ENCODE measurements around the gene HSPA4L.

The HSPA4L gene

DNA sequence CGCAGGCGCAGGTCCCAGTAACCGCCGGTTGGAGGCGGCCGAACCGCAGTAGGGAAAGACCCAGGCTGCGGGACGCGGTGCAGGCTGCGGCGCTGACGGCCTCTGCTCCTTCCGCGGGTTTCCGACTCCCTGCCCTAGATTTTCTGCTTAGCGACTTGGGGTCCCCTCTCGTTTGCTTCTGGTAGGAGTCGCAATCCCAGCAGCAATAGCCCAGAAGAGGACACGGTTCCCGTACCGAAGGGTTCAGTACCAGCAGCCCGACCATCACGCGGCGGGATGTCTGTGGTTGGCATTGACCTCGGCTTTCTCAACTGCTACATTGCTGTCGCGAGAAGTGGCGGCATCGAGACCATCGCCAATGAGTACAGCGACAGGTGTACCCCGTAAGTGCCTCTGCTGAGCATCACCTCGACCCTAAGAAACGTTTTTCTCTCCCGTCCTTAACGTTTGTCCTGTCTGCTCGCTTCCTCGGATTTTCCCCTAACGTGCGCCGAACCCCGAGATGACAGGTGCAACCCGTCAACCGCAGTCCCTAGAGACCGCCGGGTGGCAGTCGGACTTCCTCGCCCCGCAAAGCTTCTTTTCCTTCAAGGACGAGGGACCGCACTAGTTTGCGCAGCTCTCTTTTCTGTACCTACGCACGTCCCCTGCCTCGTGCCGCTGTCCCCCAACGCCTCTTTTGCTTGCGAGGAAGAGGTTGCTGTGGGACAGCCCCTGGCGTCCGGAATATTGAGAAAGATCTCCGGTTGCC is at the start of gene HSPA4L:
Gene HSPA4L, plus strand, starts transcription at position 48 of the 751 bp plus-strand sequence. Its CDS starts 229 bp downstream, at position 277.
- no peak for DNase-seq

DNA sequence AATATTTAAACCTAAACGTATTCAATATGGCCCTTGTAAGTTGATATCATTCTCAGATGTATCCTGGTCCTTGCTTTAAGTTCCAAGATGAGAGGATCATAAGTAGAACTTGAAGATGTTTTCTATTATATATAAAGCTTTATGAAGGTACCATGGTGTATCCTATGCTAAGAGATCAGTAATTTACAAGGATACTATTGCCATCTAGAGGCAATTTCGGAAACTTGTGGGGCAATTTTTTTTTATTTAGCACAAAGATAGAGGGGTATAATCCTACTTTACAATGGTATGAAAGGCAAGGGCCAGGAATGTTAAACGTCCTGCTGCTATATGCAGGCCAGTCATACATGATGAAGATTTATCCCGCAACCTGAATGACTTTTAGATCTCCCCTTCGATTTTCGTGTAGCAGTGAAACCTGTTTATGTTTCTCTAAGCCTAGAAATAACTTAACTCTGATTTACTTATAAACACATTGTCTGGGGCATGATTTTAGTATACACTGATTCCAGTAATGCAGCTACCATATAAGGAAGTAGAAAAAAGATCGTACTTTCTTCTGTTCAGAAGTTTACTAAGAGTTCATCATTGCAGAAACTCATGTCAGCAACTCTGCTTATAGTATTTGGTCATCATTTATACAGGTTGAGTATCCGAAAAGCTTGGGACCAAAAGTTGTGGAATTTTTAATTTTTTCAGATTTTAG is 49.3 kb upstream of the HSPA4L start:
- DNase-seq, result no peak

DNA sequence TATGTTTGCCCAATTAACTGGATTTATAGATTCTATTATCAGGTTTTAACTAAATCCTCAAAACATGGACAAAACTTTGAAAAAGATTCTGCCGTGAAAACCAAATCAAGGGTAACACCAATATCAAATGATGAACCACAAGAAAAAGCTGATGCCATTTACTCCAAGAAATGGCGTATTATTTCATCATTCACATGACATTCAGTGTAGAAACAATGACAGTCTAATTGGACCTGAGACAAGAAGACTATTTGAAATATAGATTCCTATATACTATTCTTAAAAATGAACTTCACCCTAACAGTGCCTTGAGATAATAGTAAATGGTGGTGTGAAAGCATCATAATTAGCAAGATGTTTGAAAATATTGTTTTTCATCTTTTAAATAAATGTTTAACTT is 47.1 kb upstream of the HSPA4L start:
- no peak for DNase-seq

DNA sequence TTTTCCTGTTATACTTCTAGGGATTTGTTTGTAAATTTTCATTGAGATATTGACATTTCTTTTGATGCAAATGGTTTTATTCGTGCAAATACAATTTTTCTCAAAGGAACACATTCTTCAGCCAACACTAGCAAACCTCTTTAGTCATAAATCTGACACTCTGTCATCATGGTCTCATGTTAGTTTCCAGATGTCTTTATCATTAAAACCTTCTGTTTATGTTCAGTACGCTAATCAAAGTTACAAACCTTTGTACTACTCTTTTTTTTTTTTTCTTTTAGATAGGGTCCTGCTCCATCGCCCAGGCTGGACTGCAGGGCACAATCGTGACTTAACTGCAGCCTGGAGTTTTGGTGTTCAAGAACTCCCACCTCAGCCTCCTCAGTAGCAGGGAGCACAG is 44.8 kb upstream of the HSPA4L start:
- DNase-seq, result no peak

DNA sequence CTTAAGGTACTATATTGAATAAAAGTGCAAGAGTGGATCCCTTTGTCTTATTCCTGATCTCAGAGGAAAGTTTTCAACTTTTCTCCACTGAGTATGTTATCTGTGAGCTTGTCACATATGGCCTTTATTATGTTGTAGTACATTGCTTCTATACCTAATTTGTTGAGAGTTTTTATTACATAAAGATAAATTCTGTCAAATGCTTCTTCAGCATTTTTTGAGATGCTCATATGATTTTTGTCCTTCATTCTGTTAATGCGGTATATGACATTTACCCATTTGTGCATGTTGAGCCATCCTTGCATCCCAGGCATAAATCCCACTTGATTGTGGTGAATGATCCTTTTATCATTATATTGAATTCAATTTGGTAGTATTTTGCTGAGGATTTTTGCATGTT is 40.9 kb upstream of the HSPA4L start:
- no peak for DNase-seq

DNA sequence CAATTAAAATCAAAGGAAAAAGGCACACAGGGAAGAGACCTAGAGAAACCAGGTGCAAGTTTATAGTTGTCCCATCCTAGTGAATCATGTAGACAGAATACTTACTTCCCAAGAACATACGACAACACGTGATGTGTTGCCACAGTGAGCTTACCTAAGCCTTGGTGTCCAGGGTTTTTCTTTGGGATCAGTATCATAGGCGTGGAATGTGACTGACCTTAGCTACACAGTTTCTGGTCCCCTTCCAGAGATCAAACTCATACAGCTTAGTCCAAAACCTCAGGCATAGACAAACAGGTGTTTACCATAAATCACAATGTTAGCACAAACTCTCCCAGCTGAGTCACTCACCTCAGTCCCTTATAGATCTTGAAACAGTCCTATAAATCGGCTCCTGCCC is 34.2 kb upstream of the HSPA4L start:
- no peak for DNase-seq

DNA sequence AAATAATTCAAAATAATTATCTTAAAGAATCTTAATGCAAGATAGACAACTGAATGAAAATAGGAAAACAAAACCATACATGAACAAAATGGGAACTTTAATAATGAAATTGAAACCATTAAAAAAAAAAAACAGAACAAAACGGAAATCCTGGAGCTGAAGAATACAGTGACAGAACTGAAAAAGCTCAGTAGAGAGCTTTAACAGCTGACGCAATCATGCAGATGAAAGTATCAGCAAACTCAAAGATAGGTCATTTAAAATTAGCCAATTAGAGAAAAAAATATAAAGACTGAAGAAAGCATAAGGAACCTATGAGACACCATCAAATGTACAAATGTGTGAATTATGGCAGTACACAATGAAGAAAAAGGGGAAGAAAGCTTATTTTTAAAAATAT is 33.2 kb upstream of the HSPA4L start:
- DNase-seq, result no peak

- DNase-seq, result no peak
These were observed 25.2 kb upstream of the HSPA4L start for GRCh38 chr4:127756906-127757305.

- no peak for DNase-seq
These were observed 22.8 kb upstream of the HSPA4L start for GRCh38 chr4:127759228-127759820.

- no peak for DNase-seq
These were observed 22.2 kb upstream of the HSPA4L start for GRCh38 chr4:127759893-127760292.

- no peak for DNase-seq
These were observed 10.4 kb upstream of the HSPA4L start for GRCh38 chr4:127771535-127772275.

GRCh38 chr4:127772769-127773671 is 9.1 kb upstream of the HSPA4L start:
- DNase-seq, result no peak

DNA sequence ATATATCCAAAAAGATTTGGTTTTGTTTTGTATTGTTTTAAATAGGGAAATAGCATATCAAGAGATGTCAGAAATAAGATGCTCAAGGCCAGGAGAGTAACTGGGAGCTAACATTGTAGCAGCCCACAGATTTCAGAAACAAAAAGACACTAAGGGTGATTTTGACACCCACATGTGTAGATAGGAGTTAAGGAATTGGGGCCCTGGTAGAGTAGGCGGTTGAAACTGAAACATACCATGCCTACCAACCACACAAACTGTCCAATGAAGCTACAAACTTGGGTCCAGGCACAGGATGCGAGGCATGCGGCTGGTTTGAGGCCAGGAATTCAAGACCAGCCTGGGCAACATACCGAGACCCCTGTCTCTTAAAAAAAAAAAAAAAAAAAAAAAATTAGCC is 6.3 kb upstream of the HSPA4L start:
- no peak for DNase-seq

GRCh38 chr4:127776620-127777019 is 5.5 kb upstream of the HSPA4L start:
- no peak for DNase-seq

DNA sequence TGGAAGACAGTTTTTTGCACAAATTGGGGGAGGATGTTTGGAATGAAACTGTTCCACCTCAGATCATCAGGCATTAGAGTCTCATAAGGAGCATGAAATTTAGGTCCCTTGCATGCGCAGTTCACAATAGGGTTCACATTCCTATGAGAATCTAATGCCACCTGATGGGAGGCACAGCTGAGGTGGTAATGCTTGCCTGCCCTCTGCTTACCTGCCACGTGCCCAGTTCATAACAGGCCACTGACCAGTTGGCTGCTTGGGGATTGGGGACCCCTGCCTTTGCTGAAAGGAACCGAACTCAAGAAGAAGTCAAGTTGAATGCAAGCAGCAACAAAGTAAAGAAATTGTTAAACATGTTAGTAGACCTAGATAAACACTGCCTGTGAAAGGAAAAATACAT is 4.6 kb upstream of the HSPA4L start:
- no peak for DNase-seq

DNA sequence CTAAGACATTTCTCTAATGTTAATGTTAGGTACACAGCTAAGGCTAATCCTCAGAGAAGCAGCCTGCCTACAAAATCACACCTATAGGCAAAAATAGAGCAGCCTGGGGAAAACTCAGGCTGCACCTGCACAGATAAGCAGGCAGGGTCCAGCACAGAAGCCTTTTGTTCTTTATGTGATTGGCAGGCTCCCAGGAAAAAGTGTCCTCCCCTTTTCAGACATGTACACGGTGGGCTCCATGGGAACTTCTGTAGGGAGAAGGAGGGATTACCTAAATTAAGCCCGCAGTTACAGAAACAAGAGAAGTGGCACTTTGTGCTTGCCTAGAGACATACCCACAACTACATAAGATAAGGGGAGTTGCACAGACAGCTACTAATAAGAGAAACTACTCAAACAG is 4.0 kb upstream of the HSPA4L start:
- DNase-seq, result no peak

DNA sequence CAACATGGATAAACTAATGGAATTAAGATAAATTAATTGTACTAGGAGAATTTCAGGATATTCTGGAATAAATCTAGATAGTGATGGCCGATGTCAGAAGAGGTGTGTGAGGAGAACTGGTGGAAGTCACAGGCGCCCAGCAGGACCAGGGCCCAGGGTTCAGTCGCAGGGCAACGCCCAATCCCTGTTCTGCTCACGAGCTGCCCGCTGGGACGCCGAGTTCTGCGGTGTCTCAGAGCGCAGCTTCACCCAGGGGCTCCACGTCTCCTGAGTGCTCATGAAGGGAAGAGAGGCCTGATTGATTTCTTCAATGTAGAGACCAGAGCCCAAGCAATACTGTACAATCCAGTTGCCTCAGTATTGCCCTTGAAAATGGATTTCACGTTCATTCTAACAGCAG is 1.5 kb upstream of the HSPA4L start:
- no peak for DNase-seq

- DNase-seq, result no peak
These were observed 660 bp upstream of the HSPA4L start for GRCh38 chr4:127781300-127782024.

DNA sequence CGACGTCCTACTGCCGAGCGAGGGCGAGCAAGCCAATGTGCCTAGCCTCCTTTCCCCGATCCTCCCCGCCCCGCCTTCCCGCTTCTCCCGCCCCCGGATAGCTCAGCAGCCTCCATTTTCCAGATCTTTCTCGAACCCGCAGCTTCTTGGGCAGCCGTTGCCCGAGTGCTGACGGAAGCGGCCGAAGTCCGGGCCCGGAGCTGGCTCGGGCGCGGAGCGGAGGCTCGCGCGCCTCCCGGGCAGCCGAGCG is 172 bp upstream of the HSPA4L start:
- peak; percentile 69 for DNase-seq

GRCh38 chr4:127783026-127783769 is 1.1 kb downstream of the HSPA4L start:
- no peak for DNase-seq

Data from NCI-H510A (cell line).